H9 (cell line): ENCODE data around the gene LEFTY1. TPM values are rescaled to one million over a fixed set of nuclear protein-coding genes. Genes with fewer than 3 reads are reported as not detected.

Source experiments
- DNase-seq: peaks from one replicate; pipeline ENCODE4 v3.0.0-alpha.2; 2017
- H2AFZ ChIP-seq: one replicate; pipeline ENCODE4 v1.6.1; 2013; ENCODE audit warnings: mild to moderate bottlenecking, low read length, control low read depth, moderate library complexity
- H2AK5ac ChIP-seq: 2 replicates; pipeline ENCODE4 v1.6.1; 2013; ENCODE audit warnings: low read length, control low read depth, mixed read lengths; ENCODE audit not compliant: insufficient read length
- H2BK120ac ChIP-seq: one replicate; pipeline ENCODE4 v1.6.1; 2013; ENCODE audit warnings: low read depth, mild to moderate bottlenecking, low read length, control low read depth, inconsistent platforms; ENCODE audit not compliant: poor library complexity, severe bottlenecking
- H2BK12ac ChIP-seq: 2 replicates; pipeline ENCODE4 v1.6.1; 2013; ENCODE audit warnings: low read length, control low read depth, mixed read lengths, low read depth; ENCODE audit not compliant: insufficient read length
- H2BK15ac ChIP-seq: 2 replicates; pipeline ENCODE4 v1.6.1; 2013; ENCODE audit warnings: low read depth, low read length, control low read depth
- H2BK20ac ChIP-seq: one replicate; pipeline ENCODE4 v1.6.1; 2013; ENCODE audit warnings: low read depth, mild to moderate bottlenecking, low read length, control low read depth, inconsistent platforms; ENCODE audit not compliant: poor library complexity, severe bottlenecking
- H2BK5ac ChIP-seq: 2 replicates; pipeline ENCODE4 v1.6.1; 2013; ENCODE audit warnings: low read length, control low read depth, mixed read lengths; ENCODE audit not compliant: insufficient read length
- H3K14ac ChIP-seq: 2 replicates; pipeline ENCODE4 v1.6.1; 2013; ENCODE audit warnings: low read length, control low read depth; ENCODE audit not compliant: insufficient read depth
- H3K18ac ChIP-seq: 2 replicates; pipeline ENCODE4 v1.6.1; 2013; ENCODE audit warnings: low read depth, mild to moderate bottlenecking, mixed read lengths, low read length, control low read depth; ENCODE audit not compliant: insufficient read length
- H3K23ac ChIP-seq: 2 replicates; pipeline ENCODE4 v1.6.1; 2013; ENCODE audit warnings: low read length, control low read depth, mixed read lengths, low read depth; ENCODE audit not compliant: insufficient read length
- H3K23me2 ChIP-seq: 2 replicates; pipeline ENCODE4 v1.6.1; 2013; ENCODE audit warnings: low read depth, mild to moderate bottlenecking, mixed read lengths, low read length, control low read depth; ENCODE audit not compliant: insufficient read length, poor library complexity, severe bottlenecking
- H3K27ac ChIP-seq: 2 replicates; pipeline ENCODE4 v1.5.1; 2013; ENCODE audit warnings: low read length, control low read depth, mixed read lengths, low read depth; ENCODE audit not compliant: insufficient read length
- H3K27me3 ChIP-seq: 2 replicates; pipeline ENCODE4 v1.6.1; 2013; ENCODE audit warnings: low read length, control low read depth, inconsistent platforms; ENCODE audit not compliant: insufficient read depth
- H3K4ac ChIP-seq: 2 replicates; pipeline ENCODE4 v1.6.1; 2013; ENCODE audit warnings: low read depth, mild to moderate bottlenecking, control low read depth, inconsistent platforms, low read length, moderate library complexity
- H3K4me1 ChIP-seq: 2 replicates; pipeline ENCODE4 v1.6.1; 2013; ENCODE audit warnings: low read length, control low read depth, inconsistent platforms; ENCODE audit not compliant: insufficient read depth
- H3K4me2 ChIP-seq: 2 replicates; pipeline ENCODE4 v1.6.1; 2013; ENCODE audit warnings: low read length, control low read depth, mixed read lengths; ENCODE audit not compliant: insufficient read length, insufficient read depth
- H3K56ac ChIP-seq: 2 replicates; pipeline ENCODE4 v1.6.1; 2013; ENCODE audit warnings: low read depth, mild to moderate bottlenecking, mixed read lengths, low read length, control low read depth; ENCODE audit not compliant: insufficient read length
- H3K79me1 ChIP-seq: 2 replicates; pipeline ENCODE4 v1.6.1; 2013; ENCODE audit warnings: low read depth, mild to moderate bottlenecking, moderate library complexity, low read length, control low read depth, inconsistent platforms; ENCODE audit not compliant: insufficient read depth, poor library complexity, severe bottlenecking
- H3K79me2 ChIP-seq: 2 replicates; pipeline ENCODE4 v1.6.1; 2013; ENCODE audit warnings: low read length, control low read depth, inconsistent platforms; ENCODE audit not compliant: insufficient read depth
- H3K9ac ChIP-seq: 2 replicates; pipeline ENCODE4 v1.6.1; 2013; ENCODE audit warnings: low read length, control low read depth, mixed read lengths; ENCODE audit not compliant: insufficient read length; ENCODE audit errors: extremely low read depth
- H3K9me3 ChIP-seq: one replicate; pipeline ENCODE4 v1.6.1; 2013; ENCODE audit warnings: low read depth, low read length, inconsistent platforms; ENCODE audit not compliant: control insufficient read depth
- H3T11ph ChIP-seq: one replicate; pipeline ENCODE4 v1.6.1; 2013; ENCODE audit warnings: mild to moderate bottlenecking, low read length, control low read depth, inconsistent platforms
- H4K20me1 ChIP-seq: one replicate; pipeline ENCODE4 v1.6.1; 2013; ENCODE audit not compliant: control insufficient read depth, insufficient read length, insufficient read depth
- H4K5ac ChIP-seq: 2 replicates; pipeline ENCODE4 v1.6.1; 2013; ENCODE audit warnings: low read depth, mild to moderate bottlenecking, mixed read lengths, low read length, control low read depth; ENCODE audit not compliant: insufficient read length
- H4K8ac ChIP-seq: replicated peaks from 2 replicates; pipeline ENCODE4 v1.6.1; 2013; ENCODE audit warnings: low read length, control low read depth, mixed read lengths, low read depth; ENCODE audit not compliant: insufficient read length
- H4K91ac ChIP-seq: 2 replicates; pipeline ENCODE4 v1.6.1; 2013; ENCODE audit warnings: low read depth, mild to moderate bottlenecking, moderate library complexity, mixed read lengths, low read length, control low read depth; ENCODE audit not compliant: insufficient read length
- H3K27ac Mint-ChIP-seq, 3 experiments: 2 replicates in 2 of 3; 3 replicates in 1 of 3; pipeline ENCODE4 v1.8.0; 2020 to 2021; ENCODE audit warnings: mixed read lengths in 3 of 3, mild to moderate bottlenecking in 1 of 3, moderate library complexity in 1 of 3
- H3K27me3 Mint-ChIP-seq: 2 replicates; pipeline ENCODE4 v1.8.0; 2021; ENCODE audit warnings: low read depth, mild to moderate bottlenecking, moderate library complexity, mixed read lengths
- H3K36me3 Mint-ChIP-seq, 3 experiments: 2 replicates in 2 of 3; 3 replicates in 1 of 3; pipeline ENCODE4 v1.8.0; 2020 to 2021; ENCODE audit warnings: low read depth in 3 of 3, mixed read lengths in 3 of 3; ENCODE audit not compliant: insufficient read depth in 1 of 3
- H3K4me1 Mint-ChIP-seq, 2 experiments: 2 replicates each; pipeline ENCODE4 v1.8.0; 2020; ENCODE audit warnings: mixed read lengths in 2 of 2
- H3K4me3 Mint-ChIP-seq, 2 experiments: 2 replicates in 1 of 2; 3 replicates in 1 of 2; pipeline ENCODE4 v1.8.0; 2020 to 2021; ENCODE audit warnings: mild to moderate bottlenecking in 2 of 2, mixed read lengths in 2 of 2, moderate library complexity in 1 of 2
- H3K9me3 Mint-ChIP-seq, 2 experiments: 2 replicates in 1 of 2; 3 replicates in 1 of 2; pipeline ENCODE4 v1.8.0; 2020; ENCODE audit warnings: mild to moderate bottlenecking in 2 of 2, mixed read lengths in 2 of 2, moderate library complexity in 1 of 2
- WGBS: extraction: QIAGEN DNeasy Blood & Tissue Kit; methylation state at CpG from one replicate; pipeline ENCODE4 v1.1.7; 2013; ENCODE audit warnings: missing lambda C conversion rate, low lambda C conversion rate, mixed read lengths; ENCODE audit not compliant: insufficient read length; ENCODE audit errors: extremely low coverage; 5-methylcytosine and 5-hydroxymethylcytosine counted together
- total RNA-seq: library from RNA; stranded (reverse); gene quantifications from 2 replicates; pipeline ENCODE4 v1.2.1, GENCODE V29; 2021
- TF ChIP-seq, protein P1 (sequence below): fragments of 200-600 bp; sonication (generic); conservative IDR thresholded peaks from 3 replicates; pipeline ENCODE4 v1.8.0; 2021; ENCODE audit warnings: antibody characterized with exemption, mild to moderate bottlenecking

The LEFTY1 gene
- total RNA-seq, 1 experiment from 2014 or later: 107 TPM

DNA sequence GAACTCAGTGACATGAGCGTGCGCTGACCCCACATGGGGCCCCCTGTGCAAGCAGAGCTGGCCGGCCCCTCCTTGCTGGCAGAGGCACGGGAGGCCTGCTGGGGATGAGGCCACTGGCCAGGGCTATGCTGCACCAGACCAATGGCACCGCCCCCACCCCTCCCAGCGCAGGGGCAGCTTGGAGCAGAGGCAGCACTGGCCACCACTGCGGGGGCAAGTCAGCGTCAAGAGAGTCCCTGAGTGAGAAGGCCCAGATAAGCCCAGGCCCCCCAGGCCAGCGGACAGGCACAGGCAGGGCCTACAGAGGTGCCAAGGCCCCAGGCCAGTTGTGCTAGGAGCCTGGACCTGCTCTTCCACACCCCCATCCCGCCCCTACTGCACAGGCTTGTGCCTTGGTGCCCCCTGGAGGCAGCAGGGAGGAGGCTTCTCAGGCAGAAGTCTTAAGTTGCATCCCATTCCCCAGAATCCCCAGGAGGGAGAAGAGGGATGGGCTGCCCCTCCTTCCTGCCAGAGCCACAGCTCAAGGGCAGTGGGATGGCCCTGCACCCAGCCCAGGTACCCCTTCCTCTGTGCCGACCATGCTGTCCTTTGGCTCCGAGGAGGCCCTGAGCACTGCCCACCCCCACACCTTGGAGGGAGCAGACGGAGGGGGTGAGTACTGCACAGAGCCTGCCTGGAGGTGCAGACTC is 43.2 kb downstream of the LEFTY1 start:
- Histone ChIP-seq H4K91ac (no peak overlapping the region), H3K18ac (no peak overlapping the region), H4K5ac (no peak overlapping the region), H2BK12ac (no peak overlapping the region), H2BK20ac (no peak overlapping the region), H3K23ac (no peak overlapping the region), H3K14ac (no peak overlapping the region), H3K56ac (no peak overlapping the region), H3K27me3 (no peaks in the 10 kb centered on the region), H2BK5ac (no peak overlapping the region), H3K23me2 (no peaks in the 10 kb centered on the region), H3K4ac (no peak overlapping the region), H2AK5ac (no peak overlapping the region), H3K9ac (no peak overlapping the region), H2BK120ac (no peak overlapping the region), H3K4me1 (no peaks in the 10 kb centered on the region), H2BK15ac (no peak overlapping the region), H4K20me1 (no peaks in the 10 kb centered on the region), H3K27ac (no peak overlapping the region), H3K79me1 (no peaks in the 10 kb centered on the region), H3K79me2 (no peaks in the 10 kb centered on the region), H3T11ph (no peak overlapping the region), H3K4me2 (no peak overlapping the region), H4K8ac (no peak overlapping the region), H2AFZ (no peak overlapping the region), H3K9me3 (no peaks in the 10 kb centered on the region)
- WGBS: no CpG with 5 or more reads among the region's 13 CpGs
- Mint-ChIP-seq H3K27me3 (no peaks in the 10 kb centered on the region; the same call in 1 of the 2 replicates), H3K27ac (peak overlapping the region; percentile 40 to 84 (median 79); a peak in 3 of 7 replicates), H3K4me3 (no peak overlapping the region), H3K9me3 (peaks cover 0 to under 1% of the 10 kb centered on the region in 2 experiments; a peak in 3 of 5 replicates), H3K4me1 (peaks cover 14 to 19% of the 10 kb centered on the region in 2 experiments), H3K36me3 (peaks cover 42 to 66% (median 47%) of the 10 kb centered on the region in 3 experiments)
- TF ChIP-seq, protein P1, sequence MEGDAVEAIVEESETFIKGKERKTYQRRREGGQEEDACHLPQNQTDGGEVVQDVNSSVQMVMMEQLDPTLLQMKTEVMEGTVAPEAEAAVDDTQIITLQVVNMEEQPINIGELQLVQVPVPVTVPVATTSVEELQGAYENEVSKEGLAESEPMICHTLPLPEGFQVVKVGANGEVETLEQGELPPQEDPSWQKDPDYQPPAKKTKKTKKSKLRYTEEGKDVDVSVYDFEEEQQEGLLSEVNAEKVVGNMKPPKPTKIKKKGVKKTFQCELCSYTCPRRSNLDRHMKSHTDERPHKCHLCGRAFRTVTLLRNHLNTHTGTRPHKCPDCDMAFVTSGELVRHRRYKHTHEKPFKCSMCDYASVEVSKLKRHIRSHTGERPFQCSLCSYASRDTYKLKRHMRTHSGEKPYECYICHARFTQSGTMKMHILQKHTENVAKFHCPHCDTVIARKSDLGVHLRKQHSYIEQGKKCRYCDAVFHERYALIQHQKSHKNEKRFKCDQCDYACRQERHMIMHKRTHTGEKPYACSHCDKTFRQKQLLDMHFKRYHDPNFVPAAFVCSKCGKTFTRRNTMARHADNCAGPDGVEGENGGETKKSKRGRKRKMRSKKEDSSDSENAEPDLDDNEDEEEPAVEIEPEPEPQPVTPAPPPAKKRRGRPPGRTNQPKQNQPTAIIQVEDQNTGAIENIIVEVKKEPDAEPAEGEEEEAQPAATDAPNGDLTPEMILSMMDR: peak; percentile 90
- peak; percentile 95 for DNase-seq
